ENCODE measurements around the gene HCFC2.

DNA sequence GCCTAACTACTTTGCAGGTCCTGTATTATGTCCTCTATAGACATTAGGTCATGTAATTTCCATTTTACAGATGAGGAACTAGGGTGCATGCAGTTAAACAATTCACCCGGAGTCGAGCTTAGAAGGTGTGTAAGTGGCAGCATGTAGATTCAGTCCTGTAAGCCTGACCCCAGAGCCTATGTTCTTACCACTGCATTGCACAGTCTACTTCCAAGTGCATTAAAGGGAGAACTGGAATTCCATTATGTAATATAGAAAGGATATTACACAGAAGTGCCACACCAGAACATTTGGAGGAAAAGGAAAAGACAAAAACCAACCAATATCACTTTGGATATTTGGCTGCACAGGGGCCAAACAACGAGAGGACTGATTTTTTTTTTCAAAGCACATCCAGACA, 15.5 kb upstream of the HCFC2 start:
- TF ChIP-seq, protein P1, sequence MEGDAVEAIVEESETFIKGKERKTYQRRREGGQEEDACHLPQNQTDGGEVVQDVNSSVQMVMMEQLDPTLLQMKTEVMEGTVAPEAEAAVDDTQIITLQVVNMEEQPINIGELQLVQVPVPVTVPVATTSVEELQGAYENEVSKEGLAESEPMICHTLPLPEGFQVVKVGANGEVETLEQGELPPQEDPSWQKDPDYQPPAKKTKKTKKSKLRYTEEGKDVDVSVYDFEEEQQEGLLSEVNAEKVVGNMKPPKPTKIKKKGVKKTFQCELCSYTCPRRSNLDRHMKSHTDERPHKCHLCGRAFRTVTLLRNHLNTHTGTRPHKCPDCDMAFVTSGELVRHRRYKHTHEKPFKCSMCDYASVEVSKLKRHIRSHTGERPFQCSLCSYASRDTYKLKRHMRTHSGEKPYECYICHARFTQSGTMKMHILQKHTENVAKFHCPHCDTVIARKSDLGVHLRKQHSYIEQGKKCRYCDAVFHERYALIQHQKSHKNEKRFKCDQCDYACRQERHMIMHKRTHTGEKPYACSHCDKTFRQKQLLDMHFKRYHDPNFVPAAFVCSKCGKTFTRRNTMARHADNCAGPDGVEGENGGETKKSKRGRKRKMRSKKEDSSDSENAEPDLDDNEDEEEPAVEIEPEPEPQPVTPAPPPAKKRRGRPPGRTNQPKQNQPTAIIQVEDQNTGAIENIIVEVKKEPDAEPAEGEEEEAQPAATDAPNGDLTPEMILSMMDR (IDR thresholded peaks at IDR 0.05), result no peak
- no peak for TF ChIP-seq POLR2AphosphoS5 (IDR thresholded peaks at IDR 0.05)
